GM19455 (cell line): ENCODE data around the gene SDC3.

Source experiments
- ATAC-seq: cut with Tn5 transposase; IDR thresholded peaks from one replicate; pipeline ENCODE4 v1.9.1; 2021; ENCODE audit not compliant: unreplicated experiment

SDC3 gene

GRCh38 chr1:30891227-30891552, 17.4 kb downstream of the SDC3 start:
- no peak for ATAC-seq

- no peak for ATAC-seq
Observed at GRCh38 chr1:30890502-30891226, 17.9 kb downstream of the SDC3 start.

GRCh38 chr1:30889511-30889910, 19.0 kb downstream of the SDC3 start:
- ATAC-seq, result no peak

GRCh38 chr1:30888975-30889374, 19.6 kb downstream of the SDC3 start:
- no peak for ATAC-seq

- ATAC-seq, result no peak
Observed at GRCh38 chr1:30888391-30888790, 20.2 kb downstream of the SDC3 start.

- no peak for ATAC-seq
Observed at GRCh38 chr1:30887485-30888315, 20.9 kb downstream of the SDC3 start.

GRCh38 chr1:30886710-30887428, 21.7 kb downstream of the SDC3 start:
- ATAC-seq, result no peak

GRCh38 chr1:30885570-30886522, 22.7 kb downstream of the SDC3 start:
- no peak for ATAC-seq

GRCh38 chr1:30884723-30885122, 23.8 kb downstream of the SDC3 start:
- ATAC-seq, result no peak

- no peak for ATAC-seq
Observed at GRCh38 chr1:30883389-30884172, 25.0 kb downstream of the SDC3 start.

GRCh38 chr1:30882678-30883388, 25.7 kb downstream of the SDC3 start:
- ATAC-seq, result no peak

GRCh38 chr1:30881319-30882181, 27.0 kb downstream of the SDC3 start:
- no peak for ATAC-seq

- no peak for ATAC-seq
Observed at GRCh38 chr1:30880678-30881318, 27.8 kb downstream of the SDC3 start.

- ATAC-seq, result no peak
Observed at GRCh38 chr1:30879940-30880677, 28.4 kb downstream of the SDC3 start.

GRCh38 chr1:30879126-30879786, 29.3 kb downstream of the SDC3 start:
- ATAC-seq, result no peak

GRCh38 chr1:30878559-30878958, 30.0 kb downstream of the SDC3 start:
- ATAC-seq, result no peak

- ATAC-seq, result no peak
Observed at GRCh38 chr1:30878016-30878415, 30.5 kb downstream of the SDC3 start.
